NCI-H524 treated with DMSO at 0.1 percent for 48 hours (cell line): ENCODE results near the gene STKLD1.

ENCODE experiments used
- DNase-seq: peaks from one replicate; lab custom pipeline; 2025; lab: John Stamatoyannopoulos, UW

Gene STKLD1

GRCh38 chr9:133417541-133418461 is 41.6 kb downstream of the STKLD1 start, which contains the start of gene REXO4:
TSS of gene REXO4 (minus strand) at chr9:133418010. CDS start at chr9:133417844, 166 bp downstream.
- DNase-seq: peak; percentile 78

- no peak for DNase-seq
Measured at GRCh38 chr9:133419005-133419404, 42.8 kb downstream of the STKLD1 start.

GRCh38 chr9:133420392-133420827 is 44.2 kb downstream of the STKLD1 start:
- DNase-seq: no peak

GRCh38 chr9:133421615-133422542 is 45.7 kb downstream of the STKLD1 start, which contains the start of gene ADAMTS13:
TSS of gene ADAMTS13 (plus strand) at chr9:133422367. CDS start at chr9:133422444, 77 bp downstream.
- no peak for DNase-seq

- no peak for DNase-seq
Measured at GRCh38 chr9:133423216-133423615, 47.0 kb downstream of the STKLD1 start.

GRCh38 chr9:133424187-133424586 is 48.0 kb downstream of the STKLD1 start:
- no peak for DNase-seq

GRCh38 chr9:133425049-133425632 is 49.0 kb downstream of the STKLD1 start:
- DNase-seq: no peak

GRCh38 chr9:133426011-133426410 is 49.8 kb downstream of the STKLD1 start:
- DNase-seq: no peak

- no peak for DNase-seq
Measured at GRCh38 chr9:133427658-133428348, 51.6 kb downstream of the STKLD1 start.

GRCh38 chr9:133428617-133429101 is 52.5 kb downstream of the STKLD1 start:
- no peak for DNase-seq

GRCh38 chr9:133429214-133429613 is 53.0 kb downstream of the STKLD1 start:
- no peak for DNase-seq

GRCh38 chr9:133429641-133430161 is 53.5 kb downstream of the STKLD1 start:
- no peak for DNase-seq

- no peak for DNase-seq
Measured at GRCh38 chr9:133430244-133430643, 54.1 kb downstream of the STKLD1 start.

- DNase-seq: no peak
Measured at GRCh38 chr9:133433351-133433843, 57.2 kb downstream of the STKLD1 start.

GRCh38 chr9:133436681-133437080 is 60.5 kb downstream of the STKLD1 start:
- no peak for DNase-seq

GRCh38 chr9:133437753-133438531 is 61.8 kb downstream of the STKLD1 start:
- no peak for DNase-seq

GRCh38 chr9:133439337-133439736 is 63.2 kb downstream of the STKLD1 start:
- DNase-seq: no peak

GRCh38 chr9:133440874-133441273 is 64.7 kb downstream of the STKLD1 start:
- DNase-seq: no peak

GRCh38 chr9:133441571-133441970 is 65.4 kb downstream of the STKLD1 start:
- DNase-seq: no peak

- DNase-seq: no peak
Measured at GRCh38 chr9:133443248-133443647, 67.1 kb downstream of the STKLD1 start.
